Activated CD8-positive, alpha-beta memory T cell treated with anti-CD3 and anti-CD28 coated beads, Interleukin-2, amount 50 U/mL, for 24 hours (primary cell): ENCODE results near the gene PTPRG.

Experiments
- DNase-seq: peaks from one replicate; pipeline ENCODE4 v3.0.0-alpha.2; 2020; ENCODE audit errors: extremely low read depth

The PTPRG gene

DNA sequence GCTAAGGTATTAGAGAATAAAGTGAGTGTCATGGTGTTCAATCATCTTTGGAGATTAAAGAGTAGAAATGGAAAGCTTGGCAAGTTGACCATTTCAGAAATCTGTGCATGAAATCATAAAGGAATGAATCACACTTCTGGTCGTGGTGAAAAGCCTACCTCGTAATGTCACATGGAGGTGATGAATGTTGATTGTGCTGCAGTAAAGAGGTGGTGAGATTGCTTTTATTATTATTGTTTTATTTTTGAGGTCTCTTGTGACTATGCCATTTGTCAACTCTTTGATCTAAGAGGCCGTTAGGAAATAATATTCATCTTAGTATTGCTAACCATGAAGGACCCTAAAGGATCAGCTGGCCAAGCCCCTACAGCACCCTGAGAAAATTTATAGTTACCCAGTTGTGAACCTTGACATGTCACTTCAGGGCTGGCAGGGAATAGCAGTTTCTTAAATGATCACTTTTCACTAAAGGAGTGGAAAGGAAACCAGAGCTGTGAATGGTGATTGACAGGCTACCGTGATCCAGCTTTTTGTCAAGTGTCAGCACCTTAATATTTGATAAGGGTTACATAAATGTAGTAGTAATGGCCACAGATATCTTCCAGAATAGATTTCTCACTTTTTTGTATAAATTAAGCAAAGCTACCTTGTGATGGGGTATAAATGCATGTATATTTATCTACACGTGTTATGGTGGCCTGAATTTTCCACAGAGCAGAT, 203.9 kb downstream of the PTPRG start:
- no peak for DNase-seq

DNA sequence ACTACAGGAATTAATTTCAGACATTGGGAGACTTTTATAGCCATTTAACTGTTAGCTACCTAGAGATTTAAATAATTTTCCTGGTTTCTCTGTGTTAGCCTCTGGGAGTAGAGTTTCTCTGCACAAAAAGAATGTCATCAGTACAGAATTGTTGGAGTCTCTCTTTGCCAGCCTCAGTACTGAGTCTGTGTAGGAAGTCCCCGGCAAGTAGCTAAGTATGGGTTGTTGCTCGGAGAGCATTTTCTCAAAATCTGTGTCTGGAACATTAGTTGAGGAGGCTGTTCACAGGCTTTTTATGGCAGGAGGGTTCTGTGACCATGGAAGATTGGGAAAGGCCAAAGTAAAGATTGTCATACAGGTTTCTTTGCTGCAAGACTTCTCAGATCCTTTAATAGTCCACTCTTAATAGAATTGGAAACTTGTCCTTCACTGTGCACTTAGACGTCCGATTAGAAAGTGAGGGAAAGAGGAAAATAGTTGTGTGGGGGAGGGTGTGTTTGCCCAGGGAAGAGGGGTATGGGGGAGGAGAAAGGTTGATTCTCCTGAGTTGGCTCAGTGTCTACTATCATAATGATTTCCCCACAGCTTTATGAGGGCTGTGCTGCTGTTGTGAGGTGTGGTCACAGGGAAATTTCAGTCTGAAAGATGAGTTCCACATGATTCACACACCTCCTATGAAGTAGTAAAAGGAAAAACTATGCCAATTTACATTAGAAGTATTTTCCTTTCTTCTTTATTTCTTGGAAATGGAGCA, 207.1 kb downstream of the PTPRG start:
- no peak for DNase-seq

DNA sequence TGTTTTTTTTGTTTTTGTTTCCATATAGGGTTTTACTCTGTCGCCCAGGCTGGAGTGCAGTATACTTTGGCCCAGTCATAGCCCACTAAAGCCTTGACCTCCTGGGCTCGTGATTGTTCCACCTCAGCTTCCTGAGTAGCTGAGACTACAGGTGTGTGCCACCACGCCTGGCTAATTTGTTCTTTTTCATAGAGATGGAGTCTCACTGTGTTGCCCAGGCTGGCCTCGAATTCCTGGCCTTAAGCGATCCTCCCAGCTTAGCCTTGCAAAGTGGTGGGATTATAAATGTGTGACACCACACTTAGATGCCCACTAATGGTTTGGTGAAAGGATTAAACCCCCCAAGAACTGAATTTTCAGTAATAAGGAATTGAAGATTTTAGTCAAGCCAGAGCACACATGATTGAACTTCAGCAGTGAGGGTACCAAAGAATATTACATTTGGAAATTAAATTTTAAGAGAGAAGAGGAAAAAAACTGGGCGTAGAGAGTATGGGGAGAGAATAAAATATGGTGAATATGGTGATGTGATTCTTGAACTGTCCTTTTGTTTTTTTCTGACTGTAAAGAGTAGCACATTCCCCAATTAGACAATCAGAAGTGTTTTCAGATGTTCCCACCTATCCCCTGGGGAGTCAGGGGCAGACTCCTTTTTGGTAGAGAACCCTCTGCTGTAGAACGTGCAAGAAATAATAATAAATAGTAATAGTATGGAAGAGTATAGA, 208.1 kb downstream of the PTPRG start:
- no peak for DNase-seq

DNA sequence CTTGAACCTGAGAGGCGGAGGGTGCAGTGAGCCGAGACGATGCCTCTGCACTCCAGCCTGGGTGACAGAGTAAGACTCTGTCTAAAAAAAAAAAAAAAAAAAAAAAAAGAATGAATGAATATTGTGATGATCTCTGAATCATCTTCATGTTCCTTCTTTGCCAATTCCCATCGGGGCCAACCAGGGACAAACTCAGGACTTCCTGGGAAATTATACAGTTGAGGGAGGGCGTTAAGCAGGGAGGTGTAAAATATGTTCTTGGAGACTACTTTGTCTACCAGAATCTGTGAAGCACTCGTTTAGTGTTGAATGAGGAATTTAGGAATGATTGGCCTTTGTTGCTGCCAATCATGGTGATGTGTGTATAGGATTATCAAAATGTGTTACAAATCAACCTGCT, 210.6 kb downstream of the PTPRG start:
- DNase-seq: no peak

DNA sequence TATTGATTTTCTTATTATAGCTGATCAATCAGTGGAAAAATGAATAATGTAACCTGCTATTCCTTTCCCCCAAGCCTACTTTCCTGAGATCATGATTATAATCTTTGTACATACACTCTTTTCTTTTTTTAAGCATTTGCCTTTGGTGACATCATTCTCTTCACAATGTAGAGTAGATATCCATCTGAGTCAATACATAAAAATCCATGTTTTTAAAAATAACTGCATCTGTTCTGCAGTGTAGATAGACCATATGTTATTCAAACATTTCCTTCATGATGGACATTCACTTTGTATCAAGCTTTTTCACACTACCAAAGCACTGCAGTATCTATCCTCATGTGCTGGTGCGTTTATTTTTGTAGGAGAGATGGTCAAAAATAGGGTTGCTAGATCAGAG, 211.1 kb downstream of the PTPRG start:
- no peak for DNase-seq

DNA sequence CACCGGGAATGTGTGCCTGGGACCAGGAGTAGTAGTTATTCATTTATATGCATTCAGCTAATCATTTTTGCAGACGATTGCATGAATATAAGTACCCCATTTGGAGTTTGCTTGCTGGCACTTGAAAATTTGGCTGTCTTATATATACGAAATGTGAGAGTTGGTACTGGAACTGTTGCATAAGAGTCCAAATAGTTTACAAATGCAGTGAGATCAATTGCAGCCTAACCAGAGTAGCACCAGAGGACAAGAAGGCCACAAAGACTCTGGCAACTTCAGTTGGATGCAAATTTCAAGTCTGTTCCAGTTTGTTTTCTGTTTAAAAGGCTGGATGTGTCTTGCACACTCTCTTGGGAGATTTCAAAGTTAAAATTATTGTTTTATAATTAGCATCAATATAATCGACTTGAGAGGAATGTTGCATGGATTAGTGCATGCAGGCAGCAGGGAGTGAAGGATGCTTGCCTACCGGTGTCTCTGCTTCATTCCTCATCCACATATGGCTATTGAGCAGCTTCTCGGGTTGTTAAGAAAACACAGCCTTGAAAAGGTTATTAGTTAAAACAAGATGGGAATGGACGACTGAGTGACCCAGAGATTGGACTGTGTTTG, 213.0 kb downstream of the PTPRG start:
- no peak for DNase-seq

DNA sequence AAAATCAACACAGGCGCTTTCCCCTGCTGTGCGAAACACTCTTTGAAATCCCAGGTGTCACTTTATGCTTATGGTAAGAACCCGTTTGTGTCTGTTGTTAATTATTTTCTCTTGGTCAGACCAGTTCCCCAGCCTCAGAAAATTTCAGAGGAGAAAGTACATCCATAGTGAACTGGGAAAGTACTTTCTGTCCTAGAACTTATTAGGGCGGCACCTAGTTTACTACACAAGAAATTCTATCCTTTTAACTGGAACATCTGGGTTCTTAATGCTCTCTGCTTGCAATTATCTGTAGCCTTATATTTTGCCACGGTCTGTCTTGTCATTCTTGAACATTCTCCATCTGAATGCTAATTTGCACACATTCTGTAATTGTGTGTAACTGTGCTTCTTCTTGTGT, 215.0 kb downstream of the PTPRG start:
- no peak for DNase-seq

DNA sequence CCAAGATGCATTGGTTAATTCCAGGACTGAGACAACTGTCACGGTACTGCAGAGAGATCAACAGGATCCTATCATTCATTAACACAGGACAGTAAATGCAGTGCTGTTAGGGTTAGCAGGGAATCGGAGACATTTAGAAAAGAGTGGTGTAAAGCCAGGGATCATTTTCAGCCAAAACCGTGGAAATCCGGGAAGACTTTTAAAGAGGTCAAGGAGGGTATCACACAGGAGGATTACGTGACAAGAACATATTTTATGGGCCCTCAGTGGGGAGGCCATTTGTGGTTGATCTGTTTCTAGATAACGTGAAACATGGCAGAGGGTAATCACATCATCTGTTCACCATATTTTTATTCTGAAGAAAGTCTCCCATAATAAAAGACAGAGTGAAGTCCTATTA, 216.1 kb downstream of the PTPRG start:
- DNase-seq: no peak

DNA sequence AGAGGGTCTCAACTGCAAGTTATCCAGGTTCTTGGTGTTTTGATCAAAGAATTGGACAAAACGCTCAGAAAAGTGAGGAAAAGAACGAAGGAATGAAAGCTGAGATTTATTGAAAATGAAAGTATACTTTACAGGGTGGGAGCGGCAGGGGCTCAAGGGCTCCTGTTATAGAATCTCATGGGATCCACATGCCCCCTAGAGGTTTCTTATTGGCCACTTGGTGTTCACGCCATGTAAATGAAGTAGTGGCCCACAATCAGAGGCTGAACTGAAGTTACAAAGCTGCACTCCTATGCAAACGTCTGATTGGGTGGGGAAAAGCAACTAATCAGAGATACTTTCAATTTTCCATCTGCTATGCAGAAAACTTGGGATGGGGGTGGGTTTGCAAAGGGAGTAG, 216.7 kb downstream of the PTPRG start:
- no peak for DNase-seq

DNA sequence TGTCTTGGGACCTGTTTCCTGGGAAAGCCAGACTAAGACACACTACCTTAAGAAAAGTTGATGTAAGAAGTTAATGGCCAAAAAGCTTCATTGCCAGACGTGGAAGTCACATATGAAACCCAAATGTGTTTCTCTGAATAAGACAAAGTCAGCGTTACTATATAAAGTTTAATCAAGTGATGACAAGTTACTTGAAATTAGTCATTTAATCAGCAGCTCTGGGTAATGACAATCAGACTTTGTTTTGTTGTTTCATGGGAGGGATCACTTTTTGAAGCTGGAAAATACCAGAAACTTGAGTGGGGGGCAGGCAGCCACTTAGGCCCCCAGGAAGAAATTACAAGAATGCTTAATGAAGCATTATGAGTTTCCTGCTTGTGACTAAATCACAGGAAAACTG, 218.6 kb downstream of the PTPRG start:
- DNase-seq: no peak

DNA sequence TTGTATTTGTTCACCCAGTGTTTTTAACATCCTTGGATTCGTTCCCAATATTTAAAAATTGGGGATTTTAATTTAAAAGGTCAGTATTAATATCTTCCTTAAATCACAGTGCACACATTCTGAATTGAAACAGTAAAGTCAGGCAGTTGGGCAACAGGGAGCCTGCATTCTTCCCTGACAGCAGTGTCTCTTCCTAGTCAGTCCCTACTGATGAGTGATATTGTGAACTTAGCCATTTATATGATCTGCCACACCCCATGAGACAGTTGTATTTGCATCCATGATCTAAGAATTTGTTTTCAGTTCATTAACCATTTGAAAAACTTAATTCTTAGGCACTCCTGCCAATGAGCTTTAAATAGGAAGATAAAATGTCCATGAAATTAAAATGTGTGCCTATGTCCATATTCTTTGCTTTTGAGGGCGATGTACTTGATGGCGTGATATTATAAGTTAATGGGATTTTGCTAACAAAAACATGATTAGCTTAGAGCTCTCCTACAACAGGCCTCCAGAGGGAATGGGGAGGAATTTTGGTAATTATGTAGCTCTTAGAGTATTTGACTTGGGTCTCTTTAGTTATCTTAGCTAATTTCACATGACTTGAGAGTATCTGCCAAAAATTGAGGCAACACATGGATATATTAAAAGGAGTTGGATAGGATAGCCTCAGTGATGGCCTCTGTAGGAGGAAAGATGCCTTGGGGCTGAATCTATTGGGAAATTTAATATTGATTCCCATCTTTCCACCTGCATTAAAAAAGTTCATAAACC, 219.3 kb downstream of the PTPRG start:
- no peak for DNase-seq

DNA sequence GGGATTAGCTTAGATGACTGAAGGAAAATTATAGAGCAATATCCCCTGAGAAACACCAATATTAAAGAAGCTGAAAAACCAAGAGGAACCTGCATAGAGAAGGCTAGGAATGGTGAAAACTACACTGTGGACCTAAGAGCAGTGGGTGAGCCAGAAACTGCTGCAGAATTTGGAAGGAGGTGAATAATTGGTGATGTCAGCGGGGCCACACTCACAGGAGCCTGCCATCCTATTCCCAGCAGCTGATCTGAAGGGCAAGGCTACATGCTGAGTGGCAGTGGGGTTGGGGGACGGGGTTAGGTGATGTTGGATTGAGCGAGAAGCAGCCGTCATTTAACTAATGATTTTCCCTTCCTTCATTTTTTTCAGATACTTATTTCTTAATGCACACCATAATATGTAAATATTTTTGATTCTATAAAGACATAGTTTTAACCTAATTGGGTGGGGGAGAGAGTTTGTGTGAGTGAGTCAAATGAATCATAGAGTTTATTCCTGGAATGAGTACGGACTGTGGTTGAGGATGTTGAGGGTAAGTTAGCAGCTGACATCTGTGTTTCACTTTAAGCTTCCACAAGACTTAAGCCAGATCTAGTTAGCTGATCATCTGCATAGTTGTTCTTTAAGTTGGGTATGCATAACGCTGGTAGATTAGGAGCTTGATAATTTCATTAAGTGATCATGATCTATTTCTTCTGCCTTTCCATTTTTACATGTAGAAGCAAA, 222.8 kb downstream of the PTPRG start:
- no peak for DNase-seq

DNA sequence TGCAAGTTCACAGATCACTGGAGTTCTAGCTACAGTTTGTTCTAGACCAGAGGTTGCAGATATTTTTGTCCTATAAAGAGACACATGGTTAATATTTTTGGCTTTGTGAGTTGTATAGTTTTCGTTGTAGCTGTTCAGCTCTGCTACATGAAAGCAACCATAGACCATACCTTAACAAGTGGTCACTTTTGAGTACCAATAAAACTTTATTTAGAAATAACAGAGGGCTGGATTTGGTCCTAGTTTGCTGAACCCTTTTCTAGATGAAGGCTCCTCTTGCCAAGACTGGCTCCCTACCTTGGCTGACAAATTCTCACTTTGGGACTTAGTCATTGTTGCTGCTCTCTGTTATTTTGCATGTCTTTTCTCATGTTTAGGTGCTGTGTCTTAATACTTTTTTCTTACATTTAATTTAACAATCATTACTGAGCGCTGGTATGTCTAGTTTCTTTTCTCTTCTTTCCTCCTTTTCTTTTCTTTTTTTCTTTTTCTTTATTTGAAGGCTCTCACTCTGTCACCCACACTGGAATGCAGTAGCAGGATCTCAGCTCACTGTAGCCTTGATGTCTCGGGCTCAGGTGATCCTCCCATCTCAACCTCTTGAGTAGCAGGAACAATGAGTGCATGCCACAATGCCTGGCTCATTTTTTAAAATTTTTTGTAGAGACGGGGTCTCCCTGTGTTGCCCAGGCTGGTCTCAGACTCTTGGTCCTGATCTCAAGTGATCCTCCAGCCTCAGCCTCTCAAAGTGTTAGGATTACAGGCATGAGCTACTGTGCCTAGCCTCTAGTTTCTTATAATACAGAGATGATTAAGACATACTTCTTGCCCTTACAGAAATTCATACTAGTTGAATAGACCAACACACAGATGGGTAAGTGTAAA, 227.5 kb downstream of the PTPRG start:
- DNase-seq: no peak

DNA sequence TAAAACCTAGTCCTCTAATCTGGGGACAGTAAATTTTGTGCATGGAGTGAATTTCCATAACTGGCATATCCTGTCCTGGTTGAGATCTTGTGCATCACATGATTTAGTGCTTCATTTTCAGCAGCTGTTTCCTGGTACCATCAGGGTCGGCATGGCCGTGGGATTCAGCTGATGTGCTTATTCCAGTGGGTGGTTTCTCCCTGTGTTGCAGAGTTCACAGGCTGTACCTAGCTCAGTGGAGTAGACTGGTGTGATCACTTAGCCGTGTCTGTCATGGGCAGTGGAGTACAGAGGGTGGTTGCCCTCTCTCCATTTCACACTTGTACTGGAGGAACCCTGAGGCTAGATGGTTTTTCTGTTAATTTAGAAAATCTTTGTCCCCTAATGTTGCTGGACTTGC, 228.5 kb downstream of the PTPRG start:
- no peak for DNase-seq

DNA sequence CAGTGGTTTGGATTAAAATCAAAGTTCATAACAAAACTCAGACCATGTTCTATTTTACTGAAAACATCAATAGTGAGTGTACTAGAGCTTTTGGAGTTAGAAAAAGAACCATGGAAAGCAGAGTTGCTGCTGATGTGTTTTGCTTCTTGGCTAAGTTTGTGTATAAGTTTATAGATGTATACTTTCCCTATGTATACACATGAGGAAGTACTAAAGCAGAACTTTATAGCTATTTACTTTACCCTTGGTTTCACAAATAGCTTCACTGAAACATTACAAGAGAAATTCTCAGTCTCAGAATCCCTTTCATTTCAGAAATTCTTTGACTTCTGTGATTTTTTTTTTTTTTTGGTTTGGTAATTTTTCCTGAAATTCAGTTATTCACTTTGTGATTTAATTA, 229.0 kb downstream of the PTPRG start:
- DNase-seq: no peak

DNA sequence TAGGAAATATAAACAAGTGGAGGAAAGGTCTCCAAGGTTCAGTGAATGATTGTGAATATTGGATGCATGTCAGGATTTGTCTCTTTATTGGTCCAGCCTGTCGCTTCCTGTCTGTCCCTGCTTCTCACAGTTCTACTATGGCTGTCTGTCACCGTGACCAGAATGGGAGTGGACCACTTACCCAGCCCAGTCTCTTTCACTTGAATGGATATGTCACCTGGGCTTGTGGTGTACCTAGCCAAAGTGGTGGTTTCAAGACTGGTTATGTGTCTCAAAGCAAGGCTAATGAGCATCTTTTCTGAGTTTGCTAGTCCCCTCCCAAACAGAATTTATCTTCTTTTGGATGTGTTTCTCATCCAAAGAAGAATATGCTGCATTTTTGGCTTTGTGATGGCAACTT, 231.7 kb downstream of the PTPRG start:
- DNase-seq: no peak

DNA sequence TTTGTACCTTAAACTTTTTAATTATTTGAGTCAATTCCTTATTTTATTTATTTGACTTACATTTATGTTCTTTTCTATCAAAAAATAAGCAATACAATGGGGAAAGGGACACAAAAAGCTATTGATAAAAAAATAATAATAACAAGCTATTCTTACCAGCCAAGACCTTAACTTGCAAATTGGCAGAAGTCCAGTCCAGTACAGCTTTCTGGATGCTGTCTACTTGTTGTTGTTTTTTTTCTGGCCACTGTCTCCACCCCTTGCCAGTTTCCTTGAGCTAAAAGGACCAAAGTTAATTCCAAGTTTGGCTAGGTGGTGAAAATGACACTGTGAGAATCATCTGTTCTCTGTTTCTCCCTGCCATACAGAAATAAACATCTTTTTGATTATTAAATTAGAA, 232.2 kb downstream of the PTPRG start:
- DNase-seq: no peak

DNA sequence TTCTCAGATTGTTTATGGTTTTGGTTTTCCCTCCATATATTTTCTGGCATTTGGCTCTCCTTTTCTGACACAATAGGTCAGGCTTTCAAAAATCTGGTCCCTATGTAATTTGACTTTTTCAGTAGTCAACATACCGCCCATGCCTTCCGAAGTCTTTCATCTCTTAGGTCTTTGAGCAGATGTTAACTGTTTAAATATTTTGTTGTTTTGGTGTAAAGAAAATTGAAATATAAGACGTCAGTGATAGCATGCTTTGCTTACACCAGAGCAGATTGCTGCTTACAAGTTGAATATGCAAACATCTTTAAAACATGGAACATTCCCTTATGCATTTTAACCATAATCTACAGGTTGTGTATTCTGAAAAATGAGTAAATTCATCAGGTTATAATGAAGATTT, 233.0 kb downstream of the PTPRG start:
- DNase-seq: no peak

DNA sequence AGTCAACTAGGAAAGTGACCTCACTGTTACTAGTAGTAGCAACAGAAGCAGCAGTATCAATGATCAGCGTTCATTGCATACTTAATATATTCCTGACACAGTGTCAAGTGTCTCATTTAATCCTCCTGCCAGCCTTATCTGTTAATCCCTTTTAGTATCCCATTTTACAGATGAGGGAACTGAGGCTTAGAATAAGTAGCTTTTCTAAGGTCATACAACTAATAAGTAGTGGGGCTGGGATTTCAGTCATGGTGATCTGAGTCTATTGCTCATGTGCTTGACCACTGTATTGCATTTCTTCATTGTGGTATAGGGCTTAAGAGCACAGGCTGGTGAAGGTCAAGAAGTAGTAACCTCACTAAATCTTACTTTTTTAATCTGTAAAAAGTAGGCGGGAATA, 233.6 kb downstream of the PTPRG start:
- DNase-seq: no peak

DNA sequence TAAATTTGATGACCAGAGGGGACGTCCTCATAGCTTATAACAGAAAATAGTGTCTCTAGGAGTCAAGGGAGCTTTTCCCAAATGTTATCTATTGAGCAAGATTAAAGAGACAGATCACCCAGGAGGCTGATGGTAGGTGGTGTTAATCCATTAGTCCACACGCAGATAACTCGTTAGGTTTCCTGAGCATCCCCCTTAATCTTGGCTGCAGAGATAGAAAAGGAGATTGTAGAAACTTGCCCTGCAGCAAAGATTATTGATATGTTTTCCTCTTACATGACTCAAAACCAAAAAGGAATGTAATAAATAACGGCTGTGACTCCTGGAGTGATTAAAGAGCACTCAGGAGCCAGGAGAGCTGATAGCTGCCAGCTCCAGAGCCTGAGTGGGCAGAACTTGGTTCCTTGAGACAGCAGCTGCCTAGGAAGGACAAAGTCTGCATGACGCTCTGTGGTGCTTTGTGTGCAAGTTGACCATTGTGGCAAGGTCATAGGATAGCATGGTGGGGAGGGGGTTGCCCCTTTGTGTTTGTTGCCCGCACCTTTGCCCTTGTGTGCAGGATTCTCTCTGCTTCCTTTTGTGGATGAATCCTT, 234.8 kb downstream of the PTPRG start:
- no peak for DNase-seq
